GM23248 (cell line): ENCODE measurements around the gene FAT2.

Experiments used
- EZH2 ChIP-seq: fragments of 200-600 bp; sonication (generic); IDR thresholded peaks from 2 replicates; pipeline ENCODE4 v1.6.1; 2018; ENCODE audit warnings: antibody characterized with exemption, mild to moderate bottlenecking; ENCODE audit not compliant: insufficient read depth, poor library complexity, severe bottlenecking
- EZH2phosphoT487 ChIP-seq: fragments of 200-600 bp; sonication (generic); IDR thresholded peaks from 2 replicates; pipeline ENCODE4 v1.6.1; 2018; ENCODE audit warnings: antibody characterized with exemption, moderate library complexity, mild to moderate bottlenecking, low read depth; ENCODE audit not compliant: insufficient read depth

- TF ChIP-seq EZH2phosphoT487 (no peak), EZH2 (no peak)
Measured at GRCh38 chr5:151605559-151605958, 14.4 kb upstream of the FAT2 start.
